HG03354 (cell line): ENCODE results near the gene FAIM2.

ENCODE experiments used
- ATAC-seq: cut with Tn5 transposase; IDR thresholded peaks from one replicate; pipeline ENCODE4 v1.9.1; 2021; ENCODE audit warnings: mild to moderate bottlenecking; ENCODE audit not compliant: unreplicated experiment, poor library complexity, severe bottlenecking

Gene FAIM2

GRCh38 chr12:49903700-49904423 lies at the start of gene FAIM2:
Gene FAIM2, minus strand, starts transcription at chr12:49903900. Its CDS starts 108 bp downstream, at chr12:49903792.
- no peak for ATAC-seq

DNA sequence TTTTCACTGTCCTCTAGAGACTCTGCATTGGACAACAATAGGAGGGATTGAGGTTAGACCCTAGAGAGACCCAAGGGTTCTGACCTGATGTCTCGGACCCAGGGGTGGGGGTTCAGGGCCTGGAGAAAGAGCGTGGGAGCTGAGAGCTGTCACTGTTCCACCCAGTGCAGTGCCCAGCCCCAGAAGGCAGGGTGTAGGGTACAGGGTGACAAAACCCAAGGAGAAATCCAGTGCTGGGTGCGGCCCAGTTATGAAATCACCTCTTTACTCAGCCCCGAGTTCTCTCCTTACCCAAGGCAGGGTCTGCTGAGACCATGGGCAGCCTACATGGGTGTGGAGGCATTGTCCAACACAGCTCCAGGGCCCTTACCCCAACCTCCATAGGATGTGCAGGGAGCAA lies 49.5 kb upstream of the FAIM2 start:
- ATAC-seq, result no peak

DNA sequence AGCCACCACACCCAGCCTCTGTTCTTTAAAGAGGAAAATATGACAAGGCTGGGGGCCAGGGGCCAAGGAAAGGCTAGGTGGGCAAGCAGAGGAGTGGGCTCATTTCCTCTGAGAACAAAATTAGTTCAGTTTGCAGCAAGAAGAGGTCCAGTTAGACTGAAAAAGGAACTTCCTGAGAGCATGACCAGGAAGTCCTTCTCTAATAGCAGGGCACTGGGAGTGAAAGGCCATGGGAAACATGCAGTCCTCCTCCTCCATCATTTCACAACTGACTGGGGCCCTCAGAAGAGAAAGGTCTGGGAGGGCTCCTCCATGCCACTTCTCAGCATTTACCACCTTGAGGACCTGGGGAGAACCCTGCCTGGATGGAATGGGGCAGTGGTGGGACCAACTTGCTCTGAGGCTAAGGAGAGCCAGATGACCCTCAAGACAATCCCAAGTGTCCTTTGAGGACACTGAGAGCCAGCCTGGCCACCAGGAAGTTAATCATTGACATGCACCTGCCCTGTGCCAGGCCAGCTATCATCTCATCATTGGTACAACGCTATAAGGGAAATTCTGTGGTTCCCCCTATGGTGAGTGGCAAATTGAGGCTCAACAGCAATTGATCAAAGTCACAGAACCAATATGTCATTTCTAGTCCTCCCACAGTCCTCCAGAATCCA lies 48.8 kb upstream of the FAIM2 start:
- no peak for ATAC-seq

DNA sequence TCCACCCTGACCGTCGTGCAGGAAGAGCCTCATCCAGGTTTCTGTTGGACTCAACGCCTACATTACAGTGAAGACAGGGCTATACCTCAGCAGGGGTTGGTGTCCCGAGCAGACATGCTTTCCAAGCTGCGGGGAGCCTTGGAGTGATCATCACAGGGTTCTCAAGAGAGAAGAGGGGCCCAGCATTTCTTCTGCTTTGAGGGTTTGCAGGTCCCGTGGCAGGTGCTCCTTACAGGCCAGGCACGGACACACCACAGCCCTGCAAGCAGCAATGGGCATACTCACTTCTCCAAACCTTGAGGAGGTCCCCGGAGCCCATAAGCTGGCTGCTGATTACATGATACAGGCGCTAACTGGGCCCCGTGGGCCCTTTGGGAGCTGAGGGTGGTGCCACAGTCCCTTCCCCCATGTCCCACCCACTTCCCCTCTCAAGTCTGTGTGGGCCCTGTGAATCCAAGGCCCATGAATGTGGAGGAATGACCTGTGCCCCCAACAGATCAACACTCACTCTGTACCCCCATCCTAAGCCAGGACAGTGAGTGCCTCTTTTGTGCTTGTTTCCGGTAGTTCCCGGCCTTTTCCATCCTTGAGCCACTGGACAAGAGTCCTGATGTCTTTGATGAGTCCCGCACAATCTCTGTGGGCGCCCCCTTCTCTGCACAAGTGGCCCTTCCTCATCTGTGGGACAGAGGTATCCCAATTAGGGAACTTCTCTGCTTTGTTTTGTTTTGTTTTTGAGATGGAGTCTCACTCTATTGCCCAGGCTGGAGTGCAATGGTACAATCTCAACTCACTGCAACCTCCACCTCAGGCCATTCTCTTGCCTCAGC lies 47.9 kb upstream of the FAIM2 start:
- ATAC-seq, result no peak

DNA sequence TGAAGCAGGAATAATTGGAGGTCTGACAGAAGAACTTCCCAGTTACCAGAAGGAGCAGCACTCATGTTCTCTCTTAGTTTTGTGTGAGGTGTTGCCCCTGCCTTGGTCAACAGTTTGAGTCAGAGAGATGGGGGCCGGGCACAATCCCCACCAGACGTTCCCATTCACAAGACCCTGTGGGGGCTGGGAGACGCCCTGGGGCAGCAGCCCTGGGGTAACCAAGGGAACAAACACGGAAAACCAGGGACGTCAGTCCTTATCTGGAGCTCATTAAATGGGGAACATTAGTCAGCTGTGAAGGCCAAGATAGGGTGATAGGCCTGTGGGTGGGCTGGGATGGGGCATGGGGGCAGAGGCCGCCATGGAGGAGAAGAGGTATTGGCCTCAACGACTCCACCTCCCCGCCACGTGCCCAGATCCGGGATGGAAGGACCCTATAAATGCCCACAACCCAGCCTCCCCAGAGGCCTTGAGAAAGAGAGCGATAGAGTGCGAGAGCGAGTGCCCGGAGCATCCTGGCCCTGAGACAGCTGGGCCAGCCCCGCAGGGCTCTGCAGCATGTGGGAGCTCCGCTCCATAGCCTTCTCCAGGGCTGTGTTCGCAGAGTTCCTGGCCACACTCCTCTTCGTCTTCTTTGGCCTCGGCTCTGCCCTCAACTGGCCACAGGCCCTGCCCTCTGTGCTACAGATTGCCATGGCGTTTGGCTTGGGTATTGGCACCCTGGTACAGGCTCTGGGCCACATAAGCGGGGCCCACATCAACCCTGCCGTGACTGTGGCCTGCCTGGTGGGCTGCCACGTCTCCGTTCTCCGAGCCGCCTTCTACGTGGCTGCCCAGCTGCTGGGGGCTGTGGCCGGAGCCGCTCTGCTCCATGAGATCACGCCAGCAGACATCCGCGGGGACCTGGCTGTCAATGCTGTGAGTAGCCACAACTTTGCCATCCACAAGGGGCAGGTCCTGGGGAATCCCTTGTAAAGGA lies 46.9 kb upstream of the FAIM2 start, which contains the start of gene AQP2:
Gene AQP2 (plus strand): TSS at position 465 of the 979 bp plus-strand sequence. CDS start 94 bp downstream, at position 559.
- ATAC-seq, result no peak

GRCh38 chr12:49949866-49950265 lies 46.2 kb upstream of the FAIM2 start:
- ATAC-seq, result no peak

DNA sequence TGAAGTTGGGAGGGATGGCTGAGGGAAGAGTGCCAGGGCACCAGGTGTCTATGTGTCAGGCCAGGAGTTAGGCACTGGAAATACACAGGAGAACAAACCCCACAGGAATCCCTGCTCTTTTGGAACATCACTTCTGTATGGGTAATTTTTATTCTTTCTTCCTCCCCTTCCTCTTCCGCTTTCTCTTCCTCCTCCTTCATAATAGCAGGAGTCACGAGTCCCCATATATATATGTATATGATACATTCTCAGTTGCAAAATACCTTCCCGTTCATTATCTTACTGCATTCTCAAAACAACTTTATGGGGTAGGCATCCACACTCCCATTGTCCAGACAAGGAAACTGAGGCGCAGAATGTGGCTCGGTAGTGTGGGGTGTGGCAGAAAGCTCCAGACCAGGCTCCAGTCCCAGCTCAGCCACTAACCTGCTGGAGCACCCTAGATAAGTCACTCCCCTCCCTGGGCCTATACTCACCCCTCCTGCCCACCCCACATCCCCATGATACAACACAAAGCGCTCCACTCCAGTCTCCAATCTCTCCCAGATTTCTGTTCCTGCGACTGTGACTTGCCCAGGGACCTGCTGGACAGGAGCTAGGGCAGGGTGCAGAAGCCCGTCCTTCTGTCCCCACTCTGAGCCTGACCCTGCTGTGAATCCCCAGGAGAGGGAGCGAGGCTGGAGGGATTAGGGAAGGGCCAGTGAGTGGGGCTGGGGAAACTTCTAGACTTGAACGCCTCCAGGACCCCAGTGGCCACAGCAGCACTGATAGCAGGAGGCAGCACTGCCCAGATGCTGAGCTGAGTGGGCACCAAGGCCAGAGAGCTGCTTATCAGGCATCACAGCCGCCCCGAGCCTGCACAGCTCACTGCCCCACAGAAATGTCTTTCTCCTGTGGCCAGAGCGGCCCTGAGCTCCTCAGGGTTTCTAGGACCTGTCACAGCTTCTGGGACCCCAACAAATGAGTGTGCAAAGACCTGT lies 45.5 kb upstream of the FAIM2 start:
- ATAC-seq, result no peak

DNA sequence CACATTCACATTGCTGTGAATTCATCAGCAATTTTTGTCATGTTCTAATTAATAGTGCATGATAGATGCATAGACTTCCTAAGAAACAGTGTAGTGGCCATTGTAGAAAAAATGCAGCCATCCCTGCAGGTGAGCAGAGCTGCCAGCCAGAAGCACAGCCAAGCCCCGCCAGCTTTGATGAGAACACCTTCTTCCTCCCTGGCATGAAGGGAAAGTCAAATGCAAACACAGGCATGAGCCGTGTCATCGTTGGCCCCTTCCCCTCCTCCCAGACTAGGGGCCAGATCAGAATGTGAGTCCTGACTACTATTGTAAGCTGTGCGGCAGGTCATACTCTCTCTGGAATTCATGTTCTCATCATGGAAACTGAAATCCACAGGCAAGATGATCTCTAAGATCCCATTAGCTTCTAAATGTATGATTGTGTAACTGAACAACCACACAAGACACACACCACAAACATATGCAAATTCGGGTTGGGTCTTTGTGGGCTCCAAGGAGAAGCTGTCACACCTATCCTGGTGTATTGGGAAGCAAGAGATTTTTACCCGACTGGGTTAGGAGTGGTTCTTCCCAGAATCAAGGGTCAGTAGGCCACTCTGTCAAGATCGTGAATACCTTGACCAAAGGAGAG lies 44.0 kb upstream of the FAIM2 start:
- ATAC-seq, result no peak

DNA sequence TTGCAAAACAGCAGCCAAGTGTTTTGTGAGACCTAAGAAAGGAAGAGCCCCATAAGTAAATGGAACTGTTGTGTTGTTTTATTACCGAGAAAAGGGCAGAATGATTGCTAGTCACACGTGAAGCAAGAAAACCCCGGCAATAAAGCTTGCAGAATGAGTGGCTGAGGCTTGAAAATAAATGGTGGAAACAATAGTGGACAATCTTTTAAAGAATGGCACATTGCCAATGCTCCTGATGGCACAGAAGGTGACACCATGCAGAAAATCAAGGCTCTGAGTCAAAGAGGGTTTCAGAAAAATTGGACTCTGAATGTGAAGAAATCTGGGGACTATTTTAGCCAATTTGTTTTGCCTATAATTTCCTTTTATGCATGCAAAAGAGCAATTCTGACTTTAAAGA lies 42.8 kb upstream of the FAIM2 start:
- no peak for ATAC-seq

DNA sequence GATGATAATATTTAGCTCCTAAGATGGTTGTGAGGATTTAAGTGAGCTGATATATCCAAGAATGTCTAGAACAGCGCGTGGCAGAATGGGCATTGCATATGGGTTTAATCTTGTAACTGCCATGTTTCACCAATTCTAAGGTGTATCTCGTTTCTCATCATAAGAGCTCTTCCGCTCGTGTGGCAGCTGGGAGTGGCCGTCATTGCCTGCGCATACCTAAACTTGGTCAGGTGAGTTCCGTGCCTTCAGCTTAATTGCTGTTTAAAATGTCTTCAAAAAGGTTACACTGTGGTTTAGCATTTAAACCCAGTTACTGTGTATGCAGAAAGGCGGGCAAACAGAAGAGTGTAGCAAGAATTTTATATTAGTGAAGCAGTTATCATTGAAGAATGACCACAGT lies 42.4 kb upstream of the FAIM2 start:
- ATAC-seq, result no peak

DNA sequence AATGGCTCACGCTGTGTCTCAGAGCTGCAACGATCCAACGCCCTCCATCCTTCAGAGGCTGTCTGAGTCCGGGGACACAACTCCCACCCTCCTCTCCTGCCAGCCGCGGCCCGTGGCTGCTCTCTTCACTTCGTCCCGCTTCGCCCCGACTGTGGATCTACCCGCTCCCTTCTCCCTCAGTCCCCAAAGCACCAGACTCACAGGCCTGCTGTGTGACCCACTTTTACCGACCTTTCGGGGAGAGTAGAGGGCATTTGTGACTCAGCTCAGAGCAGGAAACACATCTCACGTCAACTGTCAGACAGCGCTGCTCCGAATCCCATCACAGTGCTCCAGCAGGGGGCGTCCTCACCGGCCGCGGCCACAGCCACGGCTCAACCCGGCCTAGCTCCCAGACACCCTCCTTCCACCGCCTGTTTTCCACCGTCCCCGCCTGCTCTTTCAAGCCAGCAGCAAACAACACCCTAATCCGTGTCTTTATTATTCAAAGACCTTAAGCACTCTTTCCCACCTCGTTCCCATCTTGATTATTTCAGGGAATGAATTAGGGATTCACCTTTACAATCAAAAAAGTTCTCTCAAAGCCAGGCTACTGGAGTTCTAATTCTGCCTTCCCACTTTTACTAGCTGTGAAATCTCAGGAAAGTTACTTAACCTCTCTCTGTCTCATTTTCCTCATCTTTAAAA lies 41.8 kb upstream of the FAIM2 start:
- peak; percentile 83 for ATAC-seq

- no peak for ATAC-seq
These were observed 41.0 kb upstream of the FAIM2 start for GRCh38 chr12:49944718-49945117.

DNA sequence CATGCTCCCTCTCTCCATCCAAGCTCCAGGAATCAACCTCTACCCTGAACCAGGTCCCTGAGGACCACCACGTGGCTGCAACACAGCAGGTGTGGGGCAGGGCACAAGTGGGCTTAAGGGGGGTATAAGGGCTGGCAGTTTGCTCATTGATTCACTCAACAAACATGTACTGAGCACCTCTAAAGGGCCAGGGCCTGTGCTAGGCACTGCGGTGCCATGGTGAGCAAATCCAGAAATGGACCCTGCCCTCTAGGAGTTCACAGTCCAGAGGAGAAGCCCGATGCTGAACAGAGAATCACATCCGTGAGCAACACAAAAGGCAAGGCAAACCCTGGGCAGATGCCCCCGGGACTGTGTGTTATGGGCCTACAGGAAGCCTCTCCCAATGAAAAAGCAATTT lies 40.3 kb upstream of the FAIM2 start:
- ATAC-seq, result no peak

DNA sequence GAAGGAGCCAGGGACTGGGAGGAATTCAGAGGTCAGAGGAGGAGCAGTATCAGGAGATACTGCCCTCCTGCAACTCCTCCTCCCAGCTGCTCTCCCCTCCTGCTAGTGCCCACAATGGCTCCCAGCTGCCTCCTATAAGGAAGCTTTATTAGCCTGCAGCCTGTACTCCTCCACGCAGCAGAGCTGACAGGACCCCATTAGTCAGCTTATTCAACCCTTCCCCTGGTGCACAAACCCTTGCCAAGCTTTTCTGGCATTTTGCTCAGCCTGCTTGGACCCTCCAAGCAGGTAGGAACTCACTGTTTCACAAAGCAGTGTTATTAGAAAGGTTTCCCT lies 39.9 kb upstream of the FAIM2 start:
- ATAC-seq, result no peak

GRCh38 chr12:49942921-49943624 lies 39.4 kb upstream of the FAIM2 start:
- ATAC-seq, result no peak

- no peak for ATAC-seq
These were observed 38.8 kb upstream of the FAIM2 start for GRCh38 chr12:49942512-49942893.
